GM18858 (cell line): ENCODE results near the gene RAD54L.
A peak's percentile ranks its signal among the peaks of the same experiment; 100 is the strongest.
"Not testable (repeated sequence)": the region's sequence is repeated elsewhere in the genome, so short reads cannot be mapped to it uniquely, and the experiment has no call there.

Experiments used
- ATAC-seq: cut with Tn5 transposase; IDR thresholded peaks from one replicate; pipeline ENCODE4 v1.9.1; 2021; ENCODE audit not compliant: unreplicated experiment

The RAD54L gene

GRCh38 chr1:46238865-46239264 is 8.7 kb upstream of the RAD54L start:
- ATAC-seq = not testable (repeated sequence)

DNA sequence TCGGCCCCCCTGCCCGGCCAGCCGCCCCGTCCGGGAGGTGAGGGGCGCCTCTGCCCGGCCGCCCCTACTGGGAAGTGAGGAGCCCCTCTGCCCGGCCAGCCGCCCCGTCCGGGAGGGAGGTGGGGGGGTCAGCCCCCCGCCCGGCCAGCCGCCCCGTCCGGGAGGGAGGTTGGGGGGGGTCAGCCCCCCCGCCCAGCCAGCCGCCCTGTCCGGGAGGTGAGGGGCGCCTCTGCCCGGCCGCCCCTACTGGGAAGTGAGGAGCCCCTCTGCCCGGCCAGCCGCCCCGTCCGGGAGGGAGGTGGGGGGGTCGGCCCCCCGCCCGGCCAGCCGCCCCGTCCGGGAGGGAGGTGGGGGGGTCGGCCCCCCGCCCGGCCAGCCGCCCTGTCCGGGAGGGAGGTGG is 5.8 kb upstream of the RAD54L start:
- ATAC-seq = not testable (repeated sequence)

DNA sequence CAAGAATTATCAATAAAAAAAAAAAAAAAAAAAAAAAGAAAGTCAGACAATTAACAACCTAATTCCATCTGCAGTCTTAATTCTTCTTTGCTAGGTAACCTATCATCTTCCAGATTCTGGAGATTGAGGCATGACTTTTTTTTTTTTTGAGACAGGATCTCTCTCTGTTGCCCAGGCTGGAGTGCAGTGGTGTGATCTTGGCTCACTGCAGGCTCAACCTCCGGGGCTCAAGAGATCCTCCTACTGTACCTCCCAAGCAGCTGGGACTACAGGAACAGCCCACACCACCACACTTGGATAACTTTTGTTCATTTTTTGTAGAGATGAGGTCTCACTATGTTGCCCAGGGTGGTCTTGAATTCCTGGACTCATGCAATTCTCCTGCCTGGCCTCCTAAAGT is 4.6 kb upstream of the RAD54L start:
- no peak for ATAC-seq

DNA sequence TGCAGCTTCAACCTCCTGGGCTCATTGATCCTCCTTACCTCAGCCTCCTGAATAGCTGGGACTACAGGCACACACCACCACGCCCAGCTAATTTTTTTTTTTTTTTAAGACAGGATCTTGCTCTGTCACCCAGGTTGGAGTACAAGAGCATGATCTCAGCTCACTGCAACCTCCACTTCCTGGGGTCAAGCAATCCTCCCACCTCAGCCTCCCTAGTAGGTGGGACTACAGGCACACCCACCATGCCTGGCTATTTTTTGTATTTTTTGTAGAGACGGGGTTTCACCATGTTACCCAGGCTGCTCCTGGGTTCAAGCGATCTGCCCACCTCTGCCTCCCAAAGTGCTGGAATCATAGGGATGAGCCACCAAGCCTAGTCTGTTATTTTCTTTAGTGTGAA is 3.7 kb upstream of the RAD54L start:
- not testable (repeated sequence) for ATAC-seq

DNA sequence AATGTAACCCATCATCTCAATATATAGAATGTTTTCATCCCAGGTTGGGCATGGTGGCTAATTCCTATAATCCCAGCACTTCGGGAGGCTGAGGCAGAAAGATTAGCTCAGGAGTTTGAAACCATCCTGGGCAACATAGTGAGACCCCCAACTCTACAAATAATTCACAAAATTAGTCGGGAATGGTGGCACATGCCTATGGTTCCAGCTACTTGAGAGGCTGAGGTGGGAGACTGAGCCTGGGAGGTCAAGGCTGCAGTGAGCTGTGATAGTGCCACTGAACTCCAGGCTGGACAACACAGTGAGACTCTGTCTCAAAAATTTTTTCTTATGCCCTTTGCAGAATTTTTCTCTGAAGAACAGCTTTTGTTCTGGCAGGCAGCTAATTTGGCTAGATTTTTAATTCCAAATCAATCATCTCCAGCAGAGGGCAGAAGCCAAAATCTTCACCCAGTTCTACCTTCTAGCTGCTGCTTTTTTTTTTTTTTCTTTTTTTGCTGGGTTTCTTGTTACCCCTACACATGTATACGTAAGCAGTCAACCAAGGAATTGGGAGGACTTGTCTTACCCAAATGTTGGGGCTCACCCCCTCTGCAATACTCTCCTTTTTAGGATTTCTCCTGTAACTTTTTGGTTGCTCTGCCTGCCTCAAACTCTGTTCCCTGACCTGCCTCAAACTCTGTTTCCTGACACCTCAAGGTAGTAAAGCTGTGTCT is 2.7 kb upstream of the RAD54L start:
- no peak for ATAC-seq

DNA sequence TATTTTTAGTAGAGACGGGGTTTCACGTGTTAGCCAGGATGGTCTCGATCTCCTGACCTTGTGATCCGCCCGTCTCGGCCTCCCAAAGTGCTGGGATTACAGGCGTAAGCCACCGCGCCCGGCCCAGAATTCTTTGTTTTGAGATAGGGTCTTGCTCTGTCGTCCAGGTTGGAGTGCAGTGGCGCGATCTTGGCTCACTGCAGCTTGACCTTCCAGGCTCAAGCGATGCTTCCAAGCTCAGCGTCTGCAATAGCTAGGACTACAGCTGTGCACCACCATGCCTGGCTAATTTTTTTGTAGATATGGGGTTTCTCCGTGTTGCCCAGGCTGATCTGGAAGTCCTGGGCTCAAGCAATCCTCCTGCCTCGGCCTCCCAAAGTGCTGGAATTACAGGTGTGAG is 1.4 kb upstream of the RAD54L start:
- not testable (repeated sequence) for ATAC-seq

GRCh38 chr1:46246548-46247435 is 771 bp upstream of the RAD54L start:
- ATAC-seq = peak; percentile 18

GRCh38 chr1:46248122-46248920 is 758 bp downstream of the RAD54L start:
- ATAC-seq = no peak

- ATAC-seq = no peak
These were observed 7.1 kb downstream of the RAD54L start for GRCh38 chr1:46254668-46255067.

- no peak for ATAC-seq
These were observed 9.0 kb downstream of the RAD54L start for GRCh38 chr1:46256523-46256922.

GRCh38 chr1:46262508-46262907 is 14.9 kb downstream of the RAD54L start:
- no peak for ATAC-seq

- ATAC-seq = no peak
These were observed 15.6 kb downstream of the RAD54L start for GRCh38 chr1:46263146-46263545.

DNA sequence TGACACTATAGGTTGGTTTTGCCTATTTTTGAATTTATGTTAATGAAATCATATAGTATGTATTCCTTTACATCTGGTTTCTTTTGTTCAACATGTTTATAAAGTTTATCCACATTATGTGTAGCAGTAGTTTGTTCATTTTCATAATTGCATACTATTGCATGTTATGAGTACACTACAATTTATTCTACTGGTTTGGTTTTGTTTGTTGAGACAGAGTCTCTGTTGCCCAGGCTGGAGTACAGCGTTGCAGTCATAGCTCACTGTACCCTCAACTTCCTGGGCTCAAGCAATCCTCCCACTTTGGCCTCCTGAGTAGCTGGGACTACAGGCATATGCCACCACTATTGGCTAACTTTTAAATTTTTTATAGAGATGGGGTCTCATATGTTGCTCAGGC is 21.0 kb downstream of the RAD54L start:
- ATAC-seq = no peak

- no peak for ATAC-seq
These were observed 26.9 kb downstream of the RAD54L start for GRCh38 chr1:46274225-46275029.

DNA sequence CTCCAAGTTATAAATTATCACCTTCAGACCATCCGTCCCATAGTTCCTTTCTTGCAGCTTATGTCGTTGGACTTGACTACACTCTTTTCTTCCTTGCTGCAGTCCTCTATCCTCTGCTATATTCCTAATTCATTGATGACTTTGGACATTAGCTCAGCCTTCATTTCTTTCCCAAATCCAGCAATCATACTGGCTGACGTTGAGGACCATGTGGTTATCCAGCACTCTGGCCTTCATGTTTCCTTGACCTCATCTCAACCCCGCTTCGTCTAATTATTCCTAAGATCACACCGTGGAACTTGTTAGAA is 27.4 kb downstream of the RAD54L start:
- ATAC-seq = no peak

GRCh38 chr1:46277658-46278373 is 30.3 kb downstream of the RAD54L start:
- ATAC-seq = no peak

- no peak for ATAC-seq
These were observed 31.2 kb downstream of the RAD54L start for GRCh38 chr1:46278807-46279206.

- ATAC-seq = no peak
These were observed 32.5 kb downstream of the RAD54L start for GRCh38 chr1:46280092-46280491.

- no peak for ATAC-seq
These were observed 33.5 kb downstream of the RAD54L start for GRCh38 chr1:46281021-46281420.

DNA sequence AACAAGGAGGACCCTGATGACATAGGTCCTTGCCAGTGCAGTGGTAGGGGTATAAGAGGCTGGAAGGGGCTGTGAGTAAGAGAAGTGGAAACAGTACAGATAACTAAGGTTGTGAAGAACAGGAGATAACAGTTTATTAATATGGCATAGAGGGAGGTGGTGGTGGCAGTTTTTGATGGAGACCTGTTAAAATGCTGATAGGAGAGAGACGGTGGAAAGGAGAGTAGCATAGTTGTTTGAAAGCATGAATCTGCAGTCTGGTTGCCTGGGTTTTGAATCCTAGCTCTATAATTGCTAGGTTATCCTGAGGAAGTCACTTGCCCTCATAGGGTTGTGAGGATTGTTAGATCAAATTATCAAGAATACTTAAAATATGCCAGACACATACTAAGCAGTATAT is 36.5 kb downstream of the RAD54L start:
- ATAC-seq = no peak
